Naive thymus-derived CD4-positive, alpha-beta T cell (primary cell): Measurements from ENCODE around the gene RNU1-4. TPM values are rescaled to one million over a fixed set of nuclear protein-coding genes. Genes with fewer than 3 reads are reported as not detected.
A peak's percentile ranks its signal among the peaks of the same experiment; 100 is the strongest.
"Not testable (repeated sequence)": the region's sequence is repeated elsewhere in the genome, so short reads cannot be mapped to it uniquely, and the experiment has no call there.

ENCODE experiments used
- ATAC-seq: fragments of 150-1000 bp; cut with Tn5 transposase; 2 replicates; pipeline ENCODE4 v1.10.0; 2021; ENCODE audit warnings: mild to moderate bottlenecking, moderate library complexity
- CTCF ChIA-PET: fragments of 350-600 bp; sonication (Branson Sonifier 250); formaldehyde crosslinking; loops from one replicate; lab custom pipeline; 2021; ENCODE audit warnings: antibody characterized with exemption; lab: Charles Lee
- POLR2A ChIA-PET: fragments of 350-600 bp; sonication (Branson Sonifier 250); formaldehyde crosslinking; loops from one replicate; lab custom pipeline; 2021; ENCODE audit warnings: antibody characterized with exemption, inconsistent platforms; lab: Charles Lee
- DNase-seq, 9 donors: peaks; one replicate each; pipeline versions ENCODE4 v3.0.0 to v3.0.0-alpha.2; 2020 to 2022; ENCODE audit warnings: mixed read lengths in 1 of 9
- H3K27ac ChIP-seq: one replicate; pipeline ENCODE4 v1.7.0; 2013; ENCODE audit warnings: mild to moderate bottlenecking, low read depth, low read length, moderate library complexity
- H3K27me3 ChIP-seq, 2 donors: one replicate each; pipeline ENCODE4 v1.7.0; 2013; ENCODE audit warnings: low read length in 2 of 2, mild to moderate bottlenecking in 2 of 2, moderate library complexity in 2 of 2; ENCODE audit not compliant: control insufficient read depth in 2 of 2, insufficient read depth in 2 of 2
- H3K36me3 ChIP-seq, 3 experiments: 1 replicate in 2 of 3; 2 replicates in 1 of 3; pipeline ENCODE4 v1.7.0; 2013; ENCODE audit warnings: low read length in 3 of 3, mild to moderate bottlenecking in 3 of 3, moderate library complexity in 1 of 3; ENCODE audit not compliant: insufficient read depth in 3 of 3, control insufficient read depth in 2 of 3
- H3K4me1 ChIP-seq, 2 donors: one replicate each; pipeline ENCODE4 v1.7.0; 2013; ENCODE audit warnings: low read length in 2 of 2, mild to moderate bottlenecking in 2 of 2, moderate library complexity in 1 of 2; ENCODE audit not compliant: control insufficient read depth in 2 of 2, insufficient read depth in 2 of 2
- H3K4me3 ChIP-seq: 2 replicates; pipeline ENCODE4 v1.7.0; 2013; ENCODE audit warnings: mild to moderate bottlenecking, low read length
- H3K9me3 ChIP-seq, 3 experiments: 1 replicate in 2 of 3; 2 replicates in 1 of 3; pipeline ENCODE4 v1.7.0; 2013; ENCODE audit warnings: low read length in 3 of 3; ENCODE audit not compliant: control insufficient read depth in 2 of 3
- H3K27ac Mint-ChIP-seq, 9 donors: one replicate each; pipeline ENCODE4 v1.8.0; 2020 to 2022; ENCODE audit warnings: mixed read lengths in 9 of 9, mild to moderate bottlenecking in 8 of 9, moderate library complexity in 5 of 9, inconsistent platforms in 2 of 9
- H3K27me3 Mint-ChIP-seq, 5 donors: one replicate each; pipeline ENCODE4 v1.8.0; 2021 to 2022; ENCODE audit warnings: mixed read lengths in 5 of 5, mild to moderate bottlenecking in 1 of 5
- H3K36me3 Mint-ChIP-seq, 5 donors: one replicate each; pipeline ENCODE4 v1.8.0; 2020 to 2022; ENCODE audit warnings: mixed read lengths in 5 of 5, mild to moderate bottlenecking in 3 of 5, inconsistent platforms in 1 of 5
- H3K4me1 Mint-ChIP-seq, 7 donors: one replicate each; pipeline ENCODE4 v1.8.0; 2020 to 2022; ENCODE audit warnings: mixed read lengths in 7 of 7, mild to moderate bottlenecking in 3 of 7, inconsistent platforms in 1 of 7
- H3K4me3 Mint-ChIP-seq, 10 donors: one replicate each; pipeline ENCODE4 v1.8.0; 2020 to 2022; ENCODE audit warnings: mild to moderate bottlenecking in 10 of 10, mixed read lengths in 10 of 10, moderate library complexity in 6 of 10, inconsistent platforms in 2 of 10
- H3K9me3 Mint-ChIP-seq, 11 donors: one replicate each; pipeline ENCODE4 v1.8.0; 2020 to 2022; ENCODE audit warnings: mixed read lengths in 11 of 11, mild to moderate bottlenecking in 4 of 11, inconsistent platforms in 1 of 11, moderate library complexity in 1 of 11
- intact Hi-C, 2 donors: fragments of 100-400 bp; cut with micrococcal nuclease; formaldehyde crosslinking; loops; one replicate each; pipeline ENCODE4 v1.15.1; 2023
- polyA plus RNA-seq, 2 donors: library from polyadenylated mRNA; unstranded; fragments of 300-500 nt; fragmentation: Illumina TruSeq; gene quantifications; one replicate each; pipeline ENCODE4 v1.2.3, GENCODE V29; 2021
- total RNA-seq, 6 experiments: library from RNA in 5 of 6; stranded (reverse) in 5 of 6; gene quantifications; 1 replicate in 5 of 6; 2 replicates in 1 of 6; pipeline ENCODE4 v1.2.3 and lab custom pipeline; 2021 to 2026

RNU1-4 gene
- total and polyA plus RNA-seq, 7 experiments from 2014 or later: 2,341 to 4,458 (median 3,337) TPM; not detected in 2

DNA sequence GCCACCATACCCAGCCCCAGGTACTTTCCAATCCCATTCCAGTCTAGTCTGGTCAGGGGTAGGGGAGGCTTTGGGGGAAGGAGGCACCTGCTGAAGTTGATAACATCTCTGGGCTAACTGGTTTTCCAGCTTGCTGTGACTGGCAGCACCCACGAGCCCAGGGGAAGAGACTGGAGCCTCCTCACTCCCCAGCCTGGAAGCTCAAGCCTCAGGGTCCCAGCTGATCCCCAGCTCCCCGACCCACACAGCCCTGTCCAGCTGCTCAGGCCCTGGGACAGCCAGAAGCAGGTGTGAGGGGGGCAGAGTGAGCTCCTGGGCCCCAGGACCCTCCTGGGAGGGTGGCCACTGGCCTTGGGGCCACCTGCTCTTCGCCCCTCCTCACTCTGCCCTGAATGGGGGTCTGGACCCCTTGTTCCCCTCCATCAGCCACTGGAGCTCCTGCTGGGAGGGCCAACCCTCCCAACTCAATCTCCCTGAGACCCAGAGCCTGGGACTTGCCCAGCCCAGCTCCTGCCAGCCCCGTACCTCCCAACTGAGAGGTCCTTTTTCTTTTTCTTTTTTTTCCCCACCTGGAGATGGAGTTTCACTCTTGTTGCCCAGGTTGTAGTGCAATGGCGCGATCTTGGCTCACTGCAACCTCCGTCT is 23.5 kb upstream of the RNU1-4 start:
- no peak overlapping the region for H3K27ac Mint-ChIP-seq
- ChIA-PET POLR2A (no interaction called here), CTCF (no interaction called here)
- no peaks in the 10 kb centered on the region for H3K36me3 Mint-ChIP-seq
- no peak overlapping the region for H3K4me3 Mint-ChIP-seq
- no peak for DNase-seq
- Histone ChIP-seq H3K4me1 (no peaks in the 10 kb centered on the region), H3K4me3 (no peak overlapping the region), H3K9me3 (no peaks in the 10 kb centered on the region), H3K27me3 (no peaks in the 10 kb centered on the region), H3K36me3 (no peaks in the 10 kb centered on the region), H3K27ac (no peak overlapping the region)
- H3K27me3 Mint-ChIP-seq: peaks cover 0 to 28% (median 7%) of the 10 kb centered on the region in 5 donors
- H3K4me1 Mint-ChIP-seq: no peaks in the 10 kb centered on the region
- no peak for ATAC-seq
- intact Hi-C loops: no loop called here
- H3K9me3 Mint-ChIP-seq: no peaks in the 10 kb centered on the region

DNA sequence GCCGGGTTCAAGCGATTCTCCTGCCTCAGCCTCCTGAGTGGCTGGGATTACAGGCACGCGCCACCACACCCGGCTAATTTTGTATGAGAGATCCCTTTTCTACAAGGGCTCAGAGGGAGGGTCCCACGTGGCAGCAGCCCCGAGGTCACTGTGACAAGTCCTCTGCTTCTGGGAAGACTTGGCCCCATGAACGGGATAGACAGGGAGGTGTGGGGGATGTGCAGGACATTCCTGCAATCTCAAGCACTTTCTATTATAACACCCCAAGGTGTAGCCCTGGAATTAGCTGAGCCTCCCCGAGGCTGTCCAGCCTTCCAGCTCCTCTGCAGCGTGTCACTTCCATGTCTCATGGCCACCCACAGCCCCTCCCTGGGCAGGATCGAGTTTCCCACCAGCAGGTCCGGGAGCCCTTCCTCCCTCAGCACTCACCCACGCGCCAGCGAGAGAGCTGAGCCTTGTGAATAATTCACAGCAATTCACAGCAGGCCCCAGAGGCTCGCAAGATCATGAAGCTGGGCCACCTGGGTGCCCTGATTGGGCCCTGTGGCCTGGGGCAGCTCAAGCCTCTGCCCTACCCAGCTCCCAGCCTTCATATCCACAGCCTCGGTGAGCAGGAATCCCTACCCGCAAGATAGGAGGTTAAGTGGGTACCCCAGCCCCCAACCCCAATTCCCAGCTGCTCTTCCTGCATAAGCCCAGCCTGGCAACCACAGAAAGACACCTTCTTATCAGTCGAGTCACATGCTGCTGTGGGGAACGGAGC is 22.8 kb upstream of the RNU1-4 start:
- ChIA-PET CTCF (no interaction called here), POLR2A (interaction anchor here (0.6 kb wide), 1 partner anchor 12 kb away, joined by 4 read pairs; no protein-coding TSS in a partner anchor)
- DNase-seq (no peak), ATAC-seq (no peak)
- Histone ChIP-seq H3K27me3 (no peaks in the 10 kb centered on the region), H3K36me3 (no peaks in the 10 kb centered on the region), H3K4me3 (no peak overlapping the region), H3K9me3 (no peaks in the 10 kb centered on the region), H3K4me1 (no peaks in the 10 kb centered on the region), H3K27ac (no peak overlapping the region)
- Mint-ChIP-seq H3K27me3 (peaks cover 0 to 34% (median 7%) of the 10 kb centered on the region in 5 donors), H3K9me3 (no peaks in the 10 kb centered on the region), H3K27ac (no peak overlapping the region), H3K4me1 (no peaks in the 10 kb centered on the region), H3K36me3 (no peaks in the 10 kb centered on the region), H3K4me3 (no peak overlapping the region)
- intact Hi-C loops: no loop called here

DNA sequence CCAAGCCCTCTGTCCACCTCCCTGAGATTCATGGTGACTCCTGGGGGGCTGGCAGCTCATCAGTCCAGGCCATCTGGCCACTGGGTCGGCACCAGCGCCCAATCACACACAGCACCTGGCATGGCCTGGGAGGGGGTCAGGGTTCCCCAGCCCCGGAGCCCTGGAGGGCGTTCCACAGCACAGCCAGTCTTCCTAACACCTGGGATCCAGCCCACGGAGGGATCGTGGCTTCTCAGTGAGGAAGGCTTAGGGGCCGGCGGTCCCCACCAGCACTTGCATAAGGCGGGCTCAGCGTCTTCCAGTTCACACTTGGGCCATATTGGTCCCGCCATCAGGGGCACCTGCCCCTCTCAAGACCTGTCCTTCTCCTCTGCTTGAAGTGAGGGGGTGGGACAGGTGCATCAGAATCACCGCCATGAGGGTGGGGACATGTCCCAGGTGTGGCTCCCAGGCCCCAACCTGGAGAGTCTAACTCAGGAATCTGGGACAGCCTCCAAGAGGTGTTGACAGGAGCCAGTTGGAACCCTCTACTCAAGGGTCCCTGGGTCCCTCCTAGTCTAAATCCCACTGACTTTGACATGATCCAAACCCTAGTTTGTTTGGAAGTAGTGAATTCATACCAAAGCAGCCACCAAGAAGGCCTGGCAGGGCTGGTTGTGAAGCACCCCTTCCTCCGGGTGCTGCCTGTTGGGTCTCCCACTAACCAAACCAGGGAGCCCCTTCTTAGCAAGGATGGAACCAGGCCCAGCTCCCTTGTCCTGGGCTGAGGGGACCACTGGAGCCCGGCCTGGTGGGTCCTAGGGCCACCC is 22.0 kb upstream of the RNU1-4 start:
- H3K27ac ChIP-seq, H3K4me1 ChIP-seq, H3K4me3 ChIP-seq, intact Hi-C loops, ATAC-seq, H3K4me3 Mint-ChIP-seq, H3K9me3 ChIP-seq, DNase-seq, H3K9me3 Mint-ChIP-seq, CTCF ChIA-PET, H3K36me3 Mint-ChIP-seq, H3K4me1 Mint-ChIP-seq, H3K27me3 ChIP-seq, H3K27ac Mint-ChIP-seq, H3K36me3 ChIP-seq: not testable (repeated sequence)
- POLR2A ChIA-PET: interaction anchor here (0.6 kb wide), 1 partner anchor 13 kb away, joined by 4 read pairs; no protein-coding TSS in a partner anchor
- peaks cover 0 to 36% (median 7%) of the 10 kb centered on the region in 5 donors for H3K27me3 Mint-ChIP-seq

DNA sequence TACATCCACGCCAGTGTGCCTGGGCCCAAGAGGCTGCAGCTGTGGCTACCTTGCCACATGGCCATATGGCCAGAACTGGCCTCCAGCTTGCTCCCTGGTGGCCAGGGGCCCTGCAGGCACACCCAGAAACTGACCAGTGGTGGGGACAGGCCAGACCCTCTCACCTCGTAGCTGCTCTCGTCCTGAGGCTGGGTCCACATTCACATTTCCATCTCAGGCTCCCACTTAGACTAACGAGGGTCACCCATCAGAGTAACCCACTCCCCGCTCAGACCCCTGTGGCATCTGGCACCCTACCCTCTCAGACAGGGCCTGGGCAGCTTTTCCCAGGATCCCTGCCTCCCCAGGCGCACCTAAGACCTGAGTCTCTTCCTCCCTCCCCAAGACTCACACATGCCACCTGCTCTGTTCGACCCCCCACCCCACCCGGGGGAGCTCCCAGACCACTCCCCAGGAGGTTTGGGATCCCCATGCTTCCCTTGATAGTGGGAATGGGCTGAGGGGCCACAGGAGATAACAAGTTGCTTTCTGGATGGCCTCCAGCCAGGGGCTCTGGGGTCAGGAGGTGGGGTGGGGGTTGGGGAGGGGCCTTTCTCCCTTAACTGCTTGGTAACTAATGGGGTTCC is 21.3 kb upstream of the RNU1-4 start:
- peak overlapping the region in 2 of 9 donors; percentile 52 to 70 for H3K27ac Mint-ChIP-seq
- no peak overlapping the region for H3K4me3 Mint-ChIP-seq
- no peaks in the 10 kb centered on the region for H3K4me1 Mint-ChIP-seq
- Histone ChIP-seq H3K9me3 (no peaks in the 10 kb centered on the region), H3K4me3 (no peak overlapping the region), H3K27me3 (no peaks in the 10 kb centered on the region), H3K4me1 (no peaks in the 10 kb centered on the region), H3K27ac (no peak overlapping the region), H3K36me3 (no peaks in the 10 kb centered on the region)
- no peak for ATAC-seq
- H3K36me3 Mint-ChIP-seq: no peaks in the 10 kb centered on the region
- no peak for DNase-seq
- no peaks in the 10 kb centered on the region for H3K9me3 Mint-ChIP-seq
- H3K27me3 Mint-ChIP-seq: peaks cover 0 to 42% (median 7%) of the 10 kb centered on the region in 5 donors
- intact Hi-C loops: no loop called here
- CTCF ChIA-PET: interaction anchor here (0.7 kb wide), 1 partner anchor 121 kb away, joined by 3 read pairs; no protein-coding TSS in a partner anchor
- POLR2A ChIA-PET: no interaction called here

DNA sequence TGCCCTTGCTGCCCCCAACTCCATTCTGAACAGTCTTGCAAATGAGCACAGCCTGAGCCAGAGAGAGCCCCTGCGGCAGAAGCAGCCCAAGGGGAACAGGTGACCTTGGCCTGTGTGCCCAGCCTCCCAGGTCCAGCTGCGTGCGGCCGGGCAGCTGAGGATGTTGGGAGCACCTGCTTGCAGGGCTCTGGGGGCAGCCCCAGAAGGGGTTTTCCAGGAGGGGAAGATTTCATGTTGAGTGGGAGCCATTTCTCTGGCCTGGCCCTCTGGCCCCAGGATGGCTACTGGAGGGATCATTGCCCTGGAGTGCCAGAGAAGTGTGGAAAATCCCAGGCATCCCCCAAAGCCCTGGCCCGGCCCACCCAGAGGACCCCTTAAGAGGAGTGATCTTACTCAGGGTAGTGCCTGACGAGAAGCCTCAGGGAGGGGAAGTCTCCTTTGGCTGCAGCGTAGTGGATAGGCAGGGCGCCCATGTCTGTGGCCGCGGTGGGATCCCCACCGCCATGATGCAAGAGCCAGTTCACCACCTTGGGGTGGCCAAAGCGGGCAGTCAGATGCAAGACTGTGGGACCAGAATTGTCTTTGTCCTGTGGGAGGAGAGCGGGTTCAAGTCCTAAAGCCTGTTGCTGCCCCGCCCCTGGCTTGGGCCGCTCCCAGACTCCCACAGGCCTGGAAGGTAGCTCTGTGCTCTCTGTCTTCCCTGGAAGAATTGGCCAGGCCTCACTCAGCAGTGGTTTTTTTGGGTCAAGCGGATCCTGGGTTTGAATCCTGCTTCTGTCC is 20.6 kb upstream of the RNU1-4 start:
- no peaks in the 10 kb centered on the region for H3K36me3 Mint-ChIP-seq
- no peaks in the 10 kb centered on the region for H3K27me3 ChIP-seq
- H3K4me1 ChIP-seq: no peaks in the 10 kb centered on the region
- ChIA-PET CTCF (interaction anchor here (0.7 kb wide), 1 partner anchor 122 kb away, joined by 3 read pairs; no protein-coding TSS in a partner anchor), POLR2A (no interaction called here)
- H3K9me3 ChIP-seq: no peaks in the 10 kb centered on the region
- intact Hi-C loops: no loop called here
- no peaks in the 10 kb centered on the region for H3K36me3 ChIP-seq
- DNase-seq: no peak
- no peaks in the 10 kb centered on the region for H3K9me3 Mint-ChIP-seq
- H3K27ac ChIP-seq: no peak overlapping the region
- H3K4me1 Mint-ChIP-seq: no peaks in the 10 kb centered on the region
- no peak overlapping the region for H3K27ac Mint-ChIP-seq
- H3K4me3 Mint-ChIP-seq: no peak overlapping the region
- no peak for ATAC-seq
- H3K4me3 ChIP-seq: no peak overlapping the region
- peaks cover 0 to 42% (median 7%) of the 10 kb centered on the region in 5 donors for H3K27me3 Mint-ChIP-seq
